Colon (tissue), 2 donors: ENCODE measurements around the gene AHSA1.

Experiments
- FAIRE-seq: peaks from 2 replicates; lab custom pipeline; 2012; peaks lifted over from hg19 to GRCh38; lab: Jason Lieb, UNC
- donor health status: control.
- donor health status: control.

AHSA1 gene

DNA sequence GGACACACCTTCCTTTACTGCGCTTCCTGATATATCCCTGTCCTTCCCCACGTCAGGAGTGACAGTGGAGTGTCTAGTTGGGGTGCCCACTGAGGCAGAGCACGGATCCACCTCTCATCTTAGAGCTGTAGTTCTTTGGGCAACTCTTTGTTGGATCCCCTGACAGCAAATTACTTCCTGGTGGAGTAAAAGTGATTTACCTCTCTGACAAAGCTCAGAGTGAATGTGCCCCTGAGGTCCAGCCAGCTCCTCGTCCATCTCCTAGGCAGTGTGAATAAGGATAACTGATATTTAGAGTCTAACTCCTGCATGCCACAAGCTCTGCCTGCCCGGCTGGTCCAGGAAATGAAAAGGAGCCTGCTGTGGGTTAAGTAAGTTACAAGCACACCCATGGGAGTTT is 16.0 kb downstream of the AHSA1 start:
- FAIRE-seq = no peak

DNA sequence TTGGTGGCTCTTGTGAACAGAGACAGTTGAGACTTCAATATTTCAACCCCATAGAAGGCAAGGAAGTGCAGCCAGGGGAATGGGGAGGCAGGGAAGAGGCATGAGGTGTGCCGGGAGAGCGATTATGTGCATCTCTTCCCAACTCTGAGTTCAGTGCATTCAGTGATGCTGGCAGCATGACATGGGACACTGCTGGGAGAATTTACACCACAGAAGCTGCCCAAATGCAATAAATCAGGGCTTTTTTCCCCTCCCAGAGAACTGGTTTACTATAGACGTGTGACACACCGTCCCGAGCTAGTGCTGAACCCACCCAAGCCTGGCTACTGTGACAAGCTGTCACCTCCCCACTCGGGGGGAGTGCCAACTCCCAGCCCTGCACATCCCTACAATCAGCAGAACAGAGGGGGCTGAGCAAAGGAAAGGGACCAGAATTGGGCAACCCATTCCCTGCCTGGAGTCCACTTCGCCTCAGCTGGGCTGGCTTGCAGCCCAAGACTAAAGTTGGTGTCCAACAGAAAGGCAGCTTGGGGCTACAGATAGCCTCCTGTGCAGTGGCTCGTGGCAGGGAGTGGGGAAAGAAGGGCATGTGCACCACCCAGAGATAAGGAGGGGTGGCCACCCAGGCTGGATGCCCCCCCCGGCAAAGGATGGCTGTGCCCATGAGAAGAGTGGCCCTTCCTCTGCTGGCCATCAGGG is 16.7 kb downstream of the AHSA1 start:
- FAIRE-seq = no peak

DNA sequence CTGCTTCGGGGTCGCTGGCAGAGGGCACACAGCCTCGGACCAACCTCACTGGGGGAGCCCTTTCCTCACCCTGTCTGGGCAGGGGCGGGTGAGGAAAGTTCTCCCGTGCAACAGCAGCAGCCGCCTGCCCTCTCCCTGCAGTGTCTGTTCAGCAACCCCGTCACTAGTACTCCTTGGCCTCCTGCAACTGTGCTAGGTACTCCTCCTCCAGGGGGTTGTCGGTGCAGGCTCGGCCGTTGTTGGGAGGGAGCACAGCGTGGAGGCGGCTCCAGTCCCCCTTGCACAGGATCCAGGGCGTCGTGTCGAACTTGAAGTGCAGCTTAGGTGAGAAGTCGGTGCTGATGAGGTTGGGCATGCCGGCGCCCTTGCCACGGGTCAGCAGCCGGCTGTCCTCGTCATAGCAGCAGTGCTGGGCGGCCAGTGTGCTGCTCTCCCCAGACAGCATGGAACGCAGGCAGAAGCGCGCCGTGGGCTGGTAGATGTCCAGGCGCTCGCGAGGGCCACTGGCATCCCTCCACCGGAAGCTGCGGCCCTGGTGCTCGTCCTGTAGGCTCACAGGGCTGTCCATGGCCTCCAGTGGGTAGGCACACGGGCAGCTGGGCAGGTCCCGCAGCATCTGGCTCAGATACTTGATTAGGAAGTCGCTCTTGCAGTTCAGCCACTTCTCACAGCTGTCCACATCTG is 17.7 kb downstream of the AHSA1 start:
- no peak for FAIRE-seq

DNA sequence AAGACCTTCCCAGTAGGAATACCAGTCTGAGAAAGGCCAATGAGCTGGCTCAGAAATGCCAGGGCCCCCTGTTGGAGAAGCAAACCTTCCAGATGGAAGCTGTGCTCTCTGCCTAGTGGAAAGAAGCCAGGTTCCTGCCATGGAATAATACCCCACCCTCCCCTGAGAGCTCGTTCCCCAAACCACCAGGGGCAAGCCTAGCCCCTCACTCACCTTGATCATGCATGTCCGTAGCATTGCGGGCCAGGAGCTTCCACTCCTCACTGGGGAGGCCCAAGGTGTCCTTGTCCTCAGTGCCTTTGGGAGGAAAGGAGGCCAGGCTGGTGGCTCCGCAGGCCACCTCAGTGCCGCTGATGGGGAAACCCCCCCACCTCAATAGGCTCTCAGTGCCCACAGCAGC is 20.1 kb downstream of the AHSA1 start:
- no peak for FAIRE-seq

DNA sequence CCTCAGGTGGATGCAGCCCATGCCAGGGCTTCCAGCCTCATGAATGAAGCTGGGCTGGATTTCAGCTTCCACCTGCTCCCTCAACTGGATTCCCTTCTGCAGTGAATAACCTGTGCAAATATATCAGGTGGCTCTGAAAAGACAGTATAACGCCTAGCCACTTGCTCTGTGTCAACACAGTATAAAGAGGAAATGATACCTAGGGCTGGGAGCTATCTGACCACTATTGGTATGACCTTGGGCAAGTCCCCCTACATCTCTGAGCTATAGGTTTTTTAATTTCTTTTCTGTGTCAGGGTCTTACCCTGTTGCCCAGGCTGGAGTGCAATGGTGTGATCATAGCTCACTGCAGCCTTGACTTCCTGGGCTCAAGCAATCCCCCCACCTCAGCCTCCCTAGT is 20.9 kb downstream of the AHSA1 start:
- no peak for FAIRE-seq

DNA sequence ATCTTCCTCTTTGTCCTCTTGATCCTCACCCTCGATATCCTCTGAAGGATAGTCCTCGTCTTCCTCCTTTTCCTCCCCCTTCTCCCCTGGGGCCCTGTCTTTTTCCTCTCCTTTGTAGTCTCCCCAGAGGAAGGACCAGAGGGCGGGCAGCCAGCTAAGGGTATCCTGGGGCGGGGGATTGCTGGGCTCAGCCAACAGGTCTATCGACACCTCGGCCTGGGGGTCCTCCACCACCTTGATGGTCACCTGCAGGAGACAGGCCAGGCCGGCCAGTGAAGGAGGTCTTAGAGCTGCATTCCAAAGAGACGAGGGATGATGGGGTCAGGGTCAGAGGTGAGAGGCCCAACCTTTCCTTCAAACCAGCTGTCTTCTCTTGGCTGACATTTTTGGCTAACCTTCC is 24.5 kb downstream of the AHSA1 start:
- FAIRE-seq = no peak

DNA sequence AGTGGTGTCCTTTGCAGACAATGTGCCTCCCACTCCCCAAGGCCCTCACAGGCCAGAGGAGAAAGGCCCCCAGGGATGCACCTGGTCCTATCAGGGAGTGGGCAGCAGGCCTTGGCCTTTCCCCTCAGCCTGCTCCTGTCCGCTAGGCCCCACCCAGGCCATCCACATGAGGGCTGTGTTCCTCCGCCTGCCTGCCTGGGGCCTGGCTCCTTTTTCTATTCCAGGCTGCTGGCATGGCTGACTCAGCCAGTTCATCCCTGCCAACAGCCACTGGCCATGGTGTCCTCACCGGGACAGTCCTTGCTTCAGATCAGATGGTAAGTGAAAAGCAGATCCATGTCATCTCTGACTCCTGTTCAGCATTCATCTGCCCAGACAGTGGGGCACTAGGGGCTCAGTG is 27.4 kb downstream of the AHSA1 start:
- FAIRE-seq = no peak

DNA sequence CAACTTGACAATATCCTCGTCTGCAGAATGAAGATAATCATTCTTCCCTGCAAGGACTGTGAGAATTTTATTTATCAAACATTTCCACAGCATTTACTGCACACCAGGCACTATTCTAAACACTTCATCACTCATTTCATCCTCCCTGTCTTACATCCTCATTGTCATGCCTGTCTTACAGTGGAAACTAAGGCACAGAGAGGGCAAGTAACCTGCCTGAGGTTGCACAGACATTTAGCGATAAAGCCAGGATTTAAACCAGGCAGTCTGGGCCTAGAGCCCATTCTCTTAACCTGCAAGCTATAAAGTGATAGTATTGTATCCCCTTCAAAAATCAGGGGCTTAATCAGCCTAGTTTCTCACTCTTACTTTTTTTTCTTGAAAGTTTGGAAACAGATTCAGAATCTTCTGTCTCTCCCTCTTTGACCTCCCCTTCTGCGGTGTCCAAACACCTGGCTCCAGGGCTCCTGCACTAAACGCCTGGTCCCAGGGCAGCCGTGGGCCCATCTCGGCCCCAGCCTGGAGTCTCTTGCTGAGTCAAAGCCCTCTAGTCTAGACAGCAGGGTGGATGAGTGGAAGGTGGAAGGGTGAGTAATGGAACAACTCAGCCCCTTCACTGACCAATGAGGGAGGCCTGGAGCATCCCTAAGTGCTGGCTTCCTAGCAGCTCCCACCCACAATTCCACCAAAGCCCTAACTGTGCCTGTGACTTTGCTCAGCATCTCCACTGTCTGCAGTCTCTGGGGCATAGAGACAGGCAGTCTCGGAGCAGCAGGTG is 28.2 kb downstream of the AHSA1 start:
- no peak for FAIRE-seq

DNA sequence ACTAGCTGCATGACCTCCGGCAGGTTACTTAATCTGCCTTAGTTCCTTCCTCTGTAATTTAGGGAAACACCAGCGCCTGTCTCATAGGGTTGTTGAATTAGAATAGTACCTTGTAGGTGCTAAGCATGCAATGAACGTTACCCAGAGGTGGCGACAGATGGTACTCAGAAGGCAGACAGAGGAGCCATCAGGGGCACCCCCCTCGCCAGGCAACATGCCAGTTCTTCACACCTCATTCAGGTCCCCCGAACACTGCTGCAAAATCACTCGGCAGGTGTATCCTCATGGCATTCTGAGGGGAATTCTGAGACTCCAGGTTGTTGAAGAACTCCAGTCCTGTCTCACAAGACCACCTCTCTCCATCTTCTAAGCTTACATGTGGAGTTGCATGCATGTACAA is 30.7 kb downstream of the AHSA1 start:
- FAIRE-seq = no peak

DNA sequence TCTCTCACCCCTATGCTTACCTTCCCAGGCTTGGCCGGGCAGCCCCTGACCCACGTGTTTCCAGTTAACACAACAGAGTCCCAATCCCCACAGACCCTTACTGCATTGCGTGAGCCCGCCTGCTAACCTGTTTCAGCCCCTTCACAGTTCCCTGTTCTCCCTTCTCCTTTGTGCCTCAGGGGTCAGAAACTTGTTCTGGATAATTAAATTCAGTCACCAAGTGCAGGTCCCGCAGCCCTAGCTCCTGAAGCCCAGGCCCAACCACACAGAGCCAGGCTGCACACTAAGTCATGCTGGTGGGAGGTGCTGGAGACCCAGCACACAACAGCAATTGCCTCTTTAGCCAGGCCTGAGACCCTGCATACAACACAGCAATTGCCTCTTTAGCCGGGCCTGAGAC is 31.1 kb downstream of the AHSA1 start:
- FAIRE-seq = no peak

DNA sequence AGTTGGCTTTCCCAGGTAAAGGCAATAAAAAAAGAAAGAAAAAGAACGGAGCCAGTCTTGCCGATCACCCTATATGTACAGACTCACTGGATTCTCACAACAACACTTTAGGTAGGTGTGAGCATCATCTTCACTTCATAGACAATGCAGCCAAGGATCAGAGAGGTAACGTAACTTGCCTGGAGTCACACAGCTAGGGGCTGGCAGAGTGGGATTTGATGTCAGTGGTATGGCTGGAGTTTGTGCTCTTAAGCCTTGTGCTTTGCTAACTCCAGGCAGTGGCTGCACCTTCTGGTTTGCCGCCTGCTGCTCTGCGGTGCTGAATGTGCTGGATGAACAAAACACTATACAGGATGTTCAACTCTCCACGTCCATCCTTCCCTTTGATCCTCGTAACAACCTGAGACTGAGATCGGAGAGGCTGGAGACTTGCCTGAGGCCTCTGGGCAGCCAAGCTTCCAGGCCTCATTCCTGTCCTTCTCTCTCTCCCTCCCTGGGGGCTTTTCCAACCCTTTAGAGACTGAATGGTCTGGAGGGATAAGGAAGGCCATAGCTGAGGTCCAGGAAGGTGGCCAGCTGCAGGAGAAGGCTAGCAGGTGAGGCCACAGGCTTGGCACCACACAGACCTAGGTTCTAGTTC is 32.6 kb downstream of the AHSA1 start:
- no peak for FAIRE-seq

DNA sequence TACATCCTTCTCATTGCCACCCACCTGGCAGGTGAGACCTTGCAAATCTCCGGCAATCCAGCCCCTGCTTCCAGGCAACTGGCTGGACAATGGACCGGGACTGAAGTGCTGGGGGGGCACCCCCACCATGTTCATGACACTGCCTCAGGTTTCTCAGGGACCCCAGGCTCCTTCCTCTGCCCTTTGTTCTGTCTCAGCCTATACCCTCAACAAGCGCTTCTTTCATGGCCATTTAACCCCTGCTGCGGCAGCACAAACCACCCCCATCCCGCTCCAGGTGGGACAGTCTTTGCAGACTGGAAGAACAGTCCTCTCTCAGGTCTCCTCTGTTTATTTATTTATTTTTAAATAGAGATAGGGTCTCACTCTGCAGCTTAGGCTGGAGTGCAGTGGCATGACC is 33.2 kb downstream of the AHSA1 start:
- no peak for FAIRE-seq

DNA sequence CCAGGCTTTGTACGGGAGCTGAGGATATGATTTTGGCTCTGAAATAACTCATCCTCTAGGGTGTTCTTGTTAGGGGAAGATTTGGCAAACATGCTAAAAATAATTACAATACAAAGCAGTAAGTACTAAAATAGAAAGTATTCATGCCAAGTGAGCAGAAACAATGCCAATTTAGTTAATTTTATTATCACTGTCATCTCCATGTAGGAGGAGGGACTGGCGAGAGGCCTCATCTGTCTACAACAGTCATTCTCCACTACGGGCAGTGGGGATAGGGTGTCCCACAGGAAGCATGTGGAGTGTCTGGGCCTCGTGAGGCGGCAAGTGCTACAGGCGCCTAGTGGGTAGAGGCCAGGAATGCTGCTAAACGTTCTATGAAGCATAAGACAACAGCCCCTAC is 37.4 kb downstream of the AHSA1 start:
- no peak for FAIRE-seq

DNA sequence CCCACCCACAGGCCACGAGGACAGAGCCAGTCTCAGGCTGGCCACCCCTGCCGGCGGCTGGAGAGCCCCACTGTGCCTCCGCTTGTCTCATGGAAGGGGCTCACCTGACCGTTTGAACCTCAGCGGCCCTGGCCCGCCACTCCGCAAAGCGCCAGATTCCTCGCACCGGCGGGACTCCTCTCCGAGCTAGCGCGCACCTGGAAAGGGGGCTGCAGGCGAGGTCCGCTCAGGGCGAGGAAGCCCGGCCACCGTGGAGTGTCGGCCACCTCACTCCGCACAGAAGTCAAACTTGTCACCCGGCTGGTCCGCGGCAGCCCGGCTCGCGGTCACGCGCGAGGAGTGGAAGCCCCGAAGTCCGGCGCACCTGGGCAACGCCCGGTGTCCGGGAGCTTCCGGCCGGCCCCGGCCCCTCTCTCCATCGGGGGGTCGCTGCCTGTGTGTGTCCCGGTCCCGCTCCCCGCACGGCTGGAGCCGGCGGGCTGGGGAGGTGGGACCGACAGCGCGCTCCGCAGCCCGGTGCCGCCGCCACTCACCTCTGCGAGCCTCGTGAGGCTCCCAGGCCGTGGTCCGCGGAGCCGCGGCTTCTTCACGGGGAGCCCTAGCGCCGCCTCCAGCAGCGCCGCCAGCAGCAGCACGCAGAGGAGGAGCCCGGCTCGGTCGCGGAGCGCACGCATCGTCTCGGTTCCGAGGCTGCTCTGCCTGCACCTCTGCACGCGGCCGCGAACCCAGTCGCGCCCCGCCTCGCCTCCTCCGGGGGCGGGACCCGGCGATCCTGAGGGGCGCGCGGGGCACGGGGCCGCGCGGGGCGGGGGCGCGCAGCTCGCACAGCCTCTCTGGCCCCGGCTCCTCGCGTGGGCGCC is 40.5 kb downstream of the AHSA1 start, which contains the start of gene ISM2:
TSS of gene ISM2 (minus strand) at position 697 of the 860 bp plus-strand sequence. CDS start at position 674, 23 bp downstream.
- FAIRE-seq = no peak

DNA sequence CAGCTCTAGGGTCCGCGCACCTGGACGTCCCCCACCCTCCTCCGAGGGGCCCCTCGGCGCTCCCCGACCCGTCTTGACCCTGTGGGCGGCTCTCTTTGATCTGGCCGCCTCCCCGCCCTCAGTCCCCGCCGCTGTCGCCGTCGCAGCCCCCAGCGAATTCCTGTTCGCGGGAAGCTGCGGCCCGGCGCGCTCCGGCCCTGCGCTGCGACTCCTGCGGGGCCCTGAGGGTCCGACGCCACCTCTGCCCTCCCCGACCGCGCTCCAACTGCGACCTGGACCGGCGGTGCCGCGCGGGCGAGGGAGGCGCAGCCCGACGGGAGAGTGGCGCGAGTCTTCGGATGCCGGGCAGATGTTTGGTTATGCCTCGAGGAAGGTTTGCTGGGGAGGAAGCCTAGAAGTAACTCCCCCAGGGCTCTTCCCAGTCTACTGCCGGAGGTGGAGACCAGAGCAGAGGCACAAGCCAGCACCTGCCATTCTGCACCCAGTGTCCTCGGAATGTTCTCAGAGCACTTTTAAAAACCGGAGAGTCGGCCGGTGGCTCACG is 41.2 kb downstream of the AHSA1 start:
- no peak for FAIRE-seq

DNA sequence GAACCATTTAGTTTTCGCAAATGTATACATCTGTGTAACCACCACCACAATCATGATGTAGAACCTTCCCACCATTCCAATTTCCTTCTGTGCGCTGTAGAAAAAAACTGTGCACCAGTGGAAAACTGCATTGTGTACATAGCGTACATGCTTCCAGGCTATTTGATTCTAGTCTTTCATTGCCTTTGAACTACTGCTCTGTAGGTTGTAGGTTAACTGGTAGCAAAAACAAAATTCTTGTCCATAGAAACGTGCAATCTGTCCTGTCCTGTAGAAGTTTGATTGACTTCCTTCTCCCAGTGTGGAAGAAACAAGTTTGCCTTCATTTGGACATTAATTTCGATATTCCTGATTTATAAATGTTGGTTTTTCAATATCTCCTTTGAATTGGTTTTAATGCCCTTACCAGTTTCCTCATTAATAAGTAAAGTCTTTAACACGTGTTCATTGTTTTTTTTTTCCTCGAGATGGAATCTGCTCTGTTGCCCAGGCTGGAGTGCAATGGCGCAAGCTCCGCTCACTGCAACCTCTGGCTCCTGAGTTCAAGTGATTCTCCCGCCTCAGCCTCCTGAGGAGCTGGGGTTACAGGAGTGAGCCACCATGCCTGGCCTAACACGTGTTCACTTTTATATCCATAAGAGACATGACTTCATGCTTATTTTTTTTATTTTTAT is 44.4 kb downstream of the AHSA1 start:
- FAIRE-seq = no peak

DNA sequence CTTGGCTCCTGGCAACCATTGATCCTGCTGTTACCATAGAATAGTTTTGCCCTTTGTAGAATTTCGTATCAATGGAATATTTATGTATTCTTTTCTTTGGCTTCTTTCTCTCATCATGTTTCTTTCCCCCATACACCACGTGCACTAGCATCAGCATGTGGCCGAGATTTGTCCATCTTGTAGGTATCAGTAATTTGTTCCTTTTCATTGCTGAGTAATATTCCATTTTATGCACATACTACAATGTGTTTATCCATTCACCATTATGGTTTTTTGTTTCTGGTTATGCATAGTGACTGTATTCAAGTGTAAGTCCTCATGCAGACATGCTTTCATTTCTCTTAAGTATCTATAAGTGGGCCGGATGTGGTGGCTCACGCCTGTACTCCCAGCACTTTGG is 45.2 kb downstream of the AHSA1 start:
- FAIRE-seq = no peak

DNA sequence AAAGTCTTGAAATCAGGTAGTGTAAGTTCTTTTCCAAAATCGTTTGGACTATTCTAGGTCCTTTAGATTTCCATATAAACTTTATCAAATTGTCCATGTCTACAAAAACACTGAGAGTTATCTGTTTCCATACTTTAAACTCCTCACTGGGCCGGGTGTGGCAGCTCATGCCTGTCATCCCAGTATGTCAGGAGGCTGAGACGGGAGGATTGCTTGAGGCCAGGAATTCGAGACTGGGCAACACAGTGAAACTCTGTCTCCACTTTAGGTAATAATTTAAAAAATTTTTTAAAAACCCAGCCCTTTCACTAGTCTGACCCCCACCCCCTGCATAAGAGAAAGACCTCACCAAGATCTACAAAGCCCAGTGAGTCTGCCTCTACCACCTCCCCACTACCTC is 47.1 kb downstream of the AHSA1 start:
- FAIRE-seq = no peak

DNA sequence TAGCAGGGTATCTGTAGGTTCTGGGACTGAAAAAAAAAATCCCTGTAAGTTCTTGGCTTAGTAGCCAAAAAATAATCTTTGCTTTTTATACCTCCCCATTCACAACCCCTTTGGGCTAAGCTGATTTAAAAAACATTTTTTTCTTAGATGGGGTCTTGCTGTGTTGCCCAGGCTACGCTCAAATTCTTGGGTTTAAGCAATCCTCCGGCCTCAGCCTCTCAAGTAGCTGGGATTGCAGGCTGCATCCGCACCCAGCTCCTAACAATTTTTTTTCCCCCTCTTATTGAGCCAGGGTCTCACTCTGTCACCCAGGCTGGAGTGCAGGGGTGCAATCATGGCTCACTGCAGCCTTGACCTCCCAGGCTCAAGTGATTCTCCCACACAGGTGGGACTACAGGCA is 49.9 kb downstream of the AHSA1 start:
- FAIRE-seq = no peak

DNA sequence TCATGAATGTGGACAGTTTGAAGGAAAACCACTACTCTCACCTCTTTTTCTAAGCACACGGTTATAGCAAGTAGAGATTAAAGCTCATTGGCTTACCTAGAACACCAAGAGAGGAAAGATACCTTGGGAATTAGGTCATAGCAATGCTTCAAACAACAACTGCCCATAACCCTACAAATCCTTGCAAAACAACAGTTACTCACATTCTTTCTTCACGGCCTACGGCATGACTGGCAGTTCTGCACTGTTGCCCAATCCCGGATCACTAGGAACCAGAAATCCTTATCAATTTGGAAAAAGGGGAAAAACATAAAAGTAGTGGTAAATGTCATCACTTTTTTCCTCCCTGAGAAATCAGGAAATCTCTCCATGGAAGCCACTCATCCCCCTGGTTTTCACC is 50.4 kb downstream of the AHSA1 start:
- no peak for FAIRE-seq

DNA sequence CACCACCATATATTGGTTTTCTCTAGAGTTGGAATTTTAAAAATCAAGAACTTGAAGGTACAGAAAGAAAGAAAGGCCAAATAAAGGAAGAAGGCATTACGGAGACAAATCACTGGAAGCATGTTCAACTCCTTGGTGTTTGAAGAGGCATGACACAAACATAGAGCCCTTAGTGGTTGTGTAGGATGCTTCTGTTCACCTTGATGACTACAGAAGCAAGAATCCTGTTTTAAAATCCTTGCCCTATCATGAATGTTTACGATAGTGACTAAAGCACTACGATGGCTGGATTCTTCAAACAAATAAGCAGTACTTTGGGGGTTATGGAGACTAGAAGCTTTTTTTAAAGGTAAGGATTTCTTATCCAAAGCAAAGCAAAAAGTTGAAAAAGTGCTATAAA is 51.0 kb downstream of the AHSA1 start:
- FAIRE-seq = no peak
